Prostate gland (tissue), 2 donors: ENCODE data around the gene FLRT1. TPM values are rescaled to one million over a fixed set of nuclear protein-coding genes. Genes with fewer than 3 reads are reported as not detected.
A peak's percentile ranks its signal among the peaks of the same experiment; 100 is the strongest.

Experiments
- DNase-seq: peaks from one replicate; pipeline ENCODE4 v3.0.0-alpha.2; 2019; ENCODE audit warnings: low spot score
- H3K27ac ChIP-seq, 2 donors: fragments of 200-600 bp; sonication (generic); 2 replicates each; pipeline ENCODE4 v1.5.1; 2017 to 2019
- H3K27me3 ChIP-seq: fragments of 200-600 bp; sonication (generic); replicated peaks from 2 replicates; pipeline ENCODE4 v1.5.1; 2019; ENCODE audit not compliant: insufficient read depth
- H3K36me3 ChIP-seq, 2 donors: fragments of 200-600 bp; sonication (generic); 1 replicate in 1 of 2; 2 replicates in 1 of 2; pipeline versions ENCODE4 v1.5.1 to v1.8.1; 2017 to 2019
- H3K4me1 ChIP-seq: fragments of 200-600 bp; sonication (generic); replicated peaks from 2 replicates; pipeline ENCODE4 v1.5.1; 2019
- H3K4me3 ChIP-seq, 2 donors: fragments of 200-600 bp; sonication (generic); 2 replicates each; pipeline ENCODE4 v1.5.1; 2017 to 2019
- H3K9me3 ChIP-seq: fragments of 200-600 bp; sonication (generic); 2 replicates; pipeline ENCODE4 v1.5.1; 2017
- POLR2A ChIP-seq: fragments of 450-650 bp; IDR thresholded peaks from one replicate; pipeline ENCODE4 v1.6.1; 2016; ENCODE audit warnings: antibody characterized with exemption, mild to moderate bottlenecking
- POLR2AphosphoS5 ChIP-seq: sonication (generic); formaldehyde crosslinking; IDR thresholded peaks from one replicate; pipeline ENCODE4 v1.6.1; 2017; ENCODE audit warnings: antibody characterized with exemption
- WGBS: methylation state at CpG from one replicate; pipeline ENCODE4 v1.1.5; 2018; 5-methylcytosine and 5-hydroxymethylcytosine counted together
- intact Hi-C: fragments of 100-400 bp; cut with DNase I; formaldehyde crosslinking; loops from one replicate; pipeline ENCODE4 v1.14.2; 2022
- total RNA-seq, 2 donors: library from RNA; depleted of rRNA; stranded (reverse); fragments of >200 nt; gene quantifications; one replicate each; pipeline ENCODE4 v1.1.0, GENCODE V29; 2016
- TF ChIP-seq, protein P1 (sequence below), 4 experiments: fragments of 200-600 bp in 2 of 4; fragments of 450-650 bp in 2 of 4; sonication (generic) in 2 of 4; IDR thresholded peaks; 1 replicate in 3 of 4; 2 replicates in 1 of 4; pipeline ENCODE4 v1.5.1; 2016 to 2019; ENCODE audit warnings: antibody characterized with exemption in 4 of 4, mild to moderate bottlenecking in 2 of 4, moderate library complexity in 2 of 4

FLRT1 gene
- total RNA-seq, 2 donors from 2014 or later = 0.36 to 0.57 TPM

DNA sequence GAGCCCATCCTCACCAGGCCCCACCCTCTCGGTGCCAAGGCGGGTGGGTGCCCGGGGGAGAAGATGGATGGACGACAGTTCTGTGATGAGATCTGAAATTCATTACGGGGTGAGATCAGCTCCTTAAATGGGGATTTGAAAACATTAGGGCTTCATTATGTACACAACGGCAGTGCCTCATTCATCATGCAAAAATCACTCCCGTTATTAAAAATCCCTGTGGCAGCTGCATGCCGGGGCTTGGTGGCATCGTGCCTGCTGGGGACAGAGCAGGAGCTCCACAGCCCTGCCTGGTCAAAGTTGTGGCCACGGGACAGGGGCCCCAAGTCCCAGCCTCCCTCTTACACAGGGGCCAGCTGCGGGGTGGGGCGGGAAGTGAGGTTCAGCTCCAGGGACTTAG lies 29.3 kb upstream of the FLRT1 start:
- 70% methylated on average over 12 of the region's 12 CpGs for WGBS
- Histone ChIP-seq H3K27me3 (no peaks in the 10 kb centered on the region), H3K9me3 (no peaks in the 10 kb centered on the region), H3K4me1 (no peaks in the 10 kb centered on the region), H3K36me3 (no peaks in the 10 kb centered on the region), H3K27ac (no peak overlapping the region), H3K4me3 (no peak overlapping the region)
- intact Hi-C loops = no loop called here
- TF ChIP-seq, protein P1, sequence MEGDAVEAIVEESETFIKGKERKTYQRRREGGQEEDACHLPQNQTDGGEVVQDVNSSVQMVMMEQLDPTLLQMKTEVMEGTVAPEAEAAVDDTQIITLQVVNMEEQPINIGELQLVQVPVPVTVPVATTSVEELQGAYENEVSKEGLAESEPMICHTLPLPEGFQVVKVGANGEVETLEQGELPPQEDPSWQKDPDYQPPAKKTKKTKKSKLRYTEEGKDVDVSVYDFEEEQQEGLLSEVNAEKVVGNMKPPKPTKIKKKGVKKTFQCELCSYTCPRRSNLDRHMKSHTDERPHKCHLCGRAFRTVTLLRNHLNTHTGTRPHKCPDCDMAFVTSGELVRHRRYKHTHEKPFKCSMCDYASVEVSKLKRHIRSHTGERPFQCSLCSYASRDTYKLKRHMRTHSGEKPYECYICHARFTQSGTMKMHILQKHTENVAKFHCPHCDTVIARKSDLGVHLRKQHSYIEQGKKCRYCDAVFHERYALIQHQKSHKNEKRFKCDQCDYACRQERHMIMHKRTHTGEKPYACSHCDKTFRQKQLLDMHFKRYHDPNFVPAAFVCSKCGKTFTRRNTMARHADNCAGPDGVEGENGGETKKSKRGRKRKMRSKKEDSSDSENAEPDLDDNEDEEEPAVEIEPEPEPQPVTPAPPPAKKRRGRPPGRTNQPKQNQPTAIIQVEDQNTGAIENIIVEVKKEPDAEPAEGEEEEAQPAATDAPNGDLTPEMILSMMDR (IDR thresholded peaks at IDR 0.05) = no peak
- TF ChIP-seq POLR2A = no peak
- TF ChIP-seq POLR2AphosphoS5 = no peak
- DNase-seq = no peak

DNA sequence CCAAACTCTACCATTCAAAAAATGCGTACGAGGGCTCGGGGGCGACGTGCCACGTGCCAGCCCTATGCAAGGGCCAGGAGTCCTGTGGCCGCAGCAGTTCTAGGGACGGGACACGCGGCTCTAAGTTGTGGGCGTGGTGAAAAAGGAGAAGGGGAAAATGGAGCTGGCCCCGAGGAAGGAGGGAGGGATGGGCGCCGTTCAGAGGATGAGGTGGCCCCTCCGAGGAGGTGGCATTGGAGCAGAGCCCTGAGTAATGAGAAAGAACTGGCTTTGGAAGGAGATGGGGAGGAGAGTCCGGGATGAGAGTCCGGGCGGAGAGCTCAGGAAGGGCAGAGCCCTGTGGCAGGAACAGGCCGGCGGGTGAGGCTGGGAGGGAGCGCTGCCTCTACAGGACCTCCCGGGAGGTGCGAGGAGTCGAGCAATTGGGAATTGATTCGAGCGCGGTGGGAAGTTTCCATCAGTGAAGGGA lies 28.5 kb upstream of the FLRT1 start:
- H3K4me1 ChIP-seq = no peaks in the 10 kb centered on the region
- no peak for TF ChIP-seq POLR2AphosphoS5
- TF ChIP-seq, protein P1 (IDR thresholded peaks at IDR 0.05) = no peak
- no peak for TF ChIP-seq POLR2A
- no peaks in the 10 kb centered on the region for H3K36me3 ChIP-seq
- H3K9me3 ChIP-seq = no peaks in the 10 kb centered on the region
- WGBS = 12% methylated on average over 27 of the region's 27 CpGs
- DNase-seq = no peak
- no peak overlapping the region for H3K4me3 ChIP-seq
- intact Hi-C loops = no loop called here
- H3K27ac ChIP-seq = no peak overlapping the region
- no peaks in the 10 kb centered on the region for H3K27me3 ChIP-seq

DNA sequence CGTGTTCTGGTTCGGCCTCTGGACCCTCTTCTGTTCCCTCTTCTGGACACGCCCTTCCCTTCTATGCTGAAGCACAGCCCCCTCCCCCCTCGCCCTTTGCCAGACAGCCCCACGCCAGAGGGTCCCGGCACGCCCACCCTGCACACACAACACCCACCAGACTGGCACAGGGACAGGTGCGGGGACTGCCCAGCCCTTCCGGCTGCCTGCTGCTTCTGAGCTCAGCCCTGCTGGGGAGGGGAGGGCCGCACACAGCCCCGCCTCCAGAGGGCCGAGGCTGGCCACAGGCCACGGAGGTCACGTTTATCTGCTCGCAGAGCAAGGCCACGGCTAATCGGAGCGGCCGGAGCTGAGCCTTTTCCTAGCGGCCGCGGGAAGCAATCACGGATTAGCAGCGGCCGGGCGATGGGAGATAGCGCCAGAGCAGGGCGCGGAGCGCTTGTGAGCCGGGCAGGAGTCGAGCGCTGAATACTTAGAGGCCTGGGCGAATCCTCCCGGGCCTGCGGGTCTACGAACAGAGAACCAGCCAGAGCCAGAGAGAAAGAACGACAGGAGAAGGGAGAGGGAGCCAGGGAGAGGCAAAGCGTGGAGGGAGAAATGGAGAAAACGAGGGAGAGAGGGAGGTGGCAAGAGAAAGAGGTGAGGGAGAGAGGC lies 28.0 kb upstream of the FLRT1 start:
- intact Hi-C loops = no loop called here
- no peak for DNase-seq
- Histone ChIP-seq H3K4me3 (peak overlapping the region in 1 of 2 donors; percentile 20), H3K27ac (no peak overlapping the region), H3K27me3 (no peaks in the 10 kb centered on the region), H3K9me3 (no peaks in the 10 kb centered on the region), H3K4me1 (no peaks in the 10 kb centered on the region), H3K36me3 (no peaks in the 10 kb centered on the region)
- 18% methylated on average over 34 of the region's 40 CpGs for WGBS
- TF ChIP-seq, protein P1 (IDR thresholded peaks at IDR 0.05) = peak in 2 of 4 experiments; percentile 9 to 25
- no peak for TF ChIP-seq POLR2AphosphoS5

DNA sequence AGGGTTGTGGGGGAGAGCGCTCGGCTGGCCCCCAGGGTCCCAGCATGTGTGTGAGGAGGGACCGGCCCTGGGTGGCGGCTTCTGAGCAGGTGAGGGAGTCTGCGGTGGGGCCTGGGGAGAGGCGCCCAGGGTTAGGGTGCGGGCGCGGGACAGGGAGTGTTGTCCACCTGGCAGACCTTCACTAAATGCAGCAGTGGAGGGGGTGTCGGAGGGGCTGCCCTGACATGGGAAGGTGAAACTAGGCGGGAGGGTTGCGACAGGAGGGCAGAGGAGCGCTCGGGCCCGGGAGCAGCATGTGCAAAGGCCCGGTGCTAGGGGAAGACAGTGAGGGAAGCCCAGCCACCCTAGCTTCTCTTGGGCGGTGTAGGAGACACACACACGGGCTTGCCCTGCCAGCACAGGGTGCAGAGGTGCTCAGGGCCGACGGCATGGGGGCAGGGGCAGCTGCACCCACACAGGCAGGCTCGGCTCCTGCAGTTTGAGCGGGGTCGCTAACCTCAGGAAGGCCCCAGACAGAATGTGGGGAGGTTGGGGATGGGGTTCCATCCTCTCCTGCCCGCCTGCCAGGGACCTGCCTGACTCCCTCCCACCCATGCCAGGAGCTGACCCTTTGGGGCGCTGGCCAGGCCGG lies 27.3 kb upstream of the FLRT1 start:
- H3K27ac ChIP-seq = no peak overlapping the region
- no peak overlapping the region for H3K4me3 ChIP-seq
- no peak for DNase-seq
- H3K9me3 ChIP-seq = no peaks in the 10 kb centered on the region
- intact Hi-C loops = no loop called here
- H3K4me1 ChIP-seq = no peaks in the 10 kb centered on the region
- TF ChIP-seq POLR2A (no peak), POLR2AphosphoS5 (no peak)
- TF ChIP-seq, protein P1 (IDR thresholded peaks at IDR 0.05) = no peak
- no peaks in the 10 kb centered on the region for H3K27me3 ChIP-seq
- no peaks in the 10 kb centered on the region for H3K36me3 ChIP-seq
- WGBS = 91% methylated on average over 26 of the region's 26 CpGs
